SU-DHL-6 (cell line): ENCODE results near the gene USF2.

Source experiments
- CTCF ChIP-seq: fragments of 200-600 bp; sonication (generic); IDR thresholded peaks from one replicate; pipeline ENCODE4 v1.5.1; 2017; ENCODE audit warnings: antibody characterized with exemption, mild to moderate bottlenecking, low read length, moderate library complexity; ENCODE audit not compliant: insufficient read depth, poor library complexity, severe bottlenecking
- EZH2phosphoT487 ChIP-seq: fragments of 200-600 bp; sonication (generic), shearing (Covaris generic); conservative IDR thresholded peaks from 2 replicates; pipeline ENCODE4 v1.6.1; 2018; ENCODE audit warnings: mild to moderate bottlenecking, antibody characterized with exemption, low read length, moderate library complexity, mixed read lengths

GRCh38 chr19:35290381-35291127 is 21.8 kb downstream of the USF2 start:
- TF ChIP-seq CTCF (no peak), EZH2phosphoT487 (no peak)
